Keratinocyte (primary cell): ENCODE data around the gene FASN.

Experiments used
- EZH2 ChIP-seq: IDR thresholded peaks from one replicate; pipeline ENCODE4 v1.6.1; 2012; ENCODE audit warnings: inconsistent platforms, mild to moderate bottlenecking, low read length, moderate library complexity
- TF ChIP-seq, protein P1 (sequence below), 3 experiments: IDR thresholded peaks in 1 of 3; conservative IDR thresholded peaks in 1 of 3; optimal IDR thresholded peaks in 1 of 3; 2 replicates in 2 of 3; 3 replicates in 1 of 3; pipeline versions ENCODE3 to v1.5.1; 2011; ENCODE audit warnings: low read length in 3 of 3, mild to moderate bottlenecking in 3 of 3, moderate library complexity in 2 of 3, control low read depth in 1 of 3, inconsistent platforms in 1 of 3; ENCODE audit not compliant: insufficient read depth in 2 of 3; ENCODE audit errors: extremely low read depth in 1 of 3

GRCh38 chr17:82145550-82146155, 47.6 kb upstream of the FASN start:
- TF ChIP-seq, protein P1, sequence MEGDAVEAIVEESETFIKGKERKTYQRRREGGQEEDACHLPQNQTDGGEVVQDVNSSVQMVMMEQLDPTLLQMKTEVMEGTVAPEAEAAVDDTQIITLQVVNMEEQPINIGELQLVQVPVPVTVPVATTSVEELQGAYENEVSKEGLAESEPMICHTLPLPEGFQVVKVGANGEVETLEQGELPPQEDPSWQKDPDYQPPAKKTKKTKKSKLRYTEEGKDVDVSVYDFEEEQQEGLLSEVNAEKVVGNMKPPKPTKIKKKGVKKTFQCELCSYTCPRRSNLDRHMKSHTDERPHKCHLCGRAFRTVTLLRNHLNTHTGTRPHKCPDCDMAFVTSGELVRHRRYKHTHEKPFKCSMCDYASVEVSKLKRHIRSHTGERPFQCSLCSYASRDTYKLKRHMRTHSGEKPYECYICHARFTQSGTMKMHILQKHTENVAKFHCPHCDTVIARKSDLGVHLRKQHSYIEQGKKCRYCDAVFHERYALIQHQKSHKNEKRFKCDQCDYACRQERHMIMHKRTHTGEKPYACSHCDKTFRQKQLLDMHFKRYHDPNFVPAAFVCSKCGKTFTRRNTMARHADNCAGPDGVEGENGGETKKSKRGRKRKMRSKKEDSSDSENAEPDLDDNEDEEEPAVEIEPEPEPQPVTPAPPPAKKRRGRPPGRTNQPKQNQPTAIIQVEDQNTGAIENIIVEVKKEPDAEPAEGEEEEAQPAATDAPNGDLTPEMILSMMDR (optimal IDR thresholded peaks at IDR 0.05 in 1 of 3, IDR thresholded peaks at IDR 0.05 in 1 of 3, conservative IDR thresholded peaks at IDR 0.05 in 1 of 3; ENCODE audit: extremely low read depth in 1 of 3, insufficient read depth in 2 of 3, low read length in 3 of 3): no peak
- TF ChIP-seq EZH2: no peak
